Calu3 (cell line): ENCODE results near the gene MAMSTR. TPM values are rescaled to one million over a fixed set of nuclear protein-coding genes. Genes with fewer than 3 reads are reported as not detected.
A peak's percentile ranks its signal among the peaks of the same experiment; 100 is the strongest.

Experiments used
- BruUV-seq: library from RNA; stranded (reverse); fragments of 400-500 nt; replicated peaks from 2 replicates; lab custom pipeline; 2021; lab: Mats Ljungman, UMichigan
- CTCF ChIA-PET: fragments of 300-600 bp; sonication (Branson Sonifier 250); formaldehyde crosslinking; loops from one replicate; lab custom pipeline; 2022; ENCODE audit warnings: antibody characterized with exemption; lab: Charles Lee
- DNase-seq: peaks from one replicate; pipeline ENCODE4 v3.0.0; 2022
- H3K27ac Mint-ChIP-seq: one replicate; pipeline ENCODE4 v1.8.0; 2022; ENCODE audit warnings: mixed read lengths; ENCODE audit not compliant: unreplicated experiment
- H3K27me3 Mint-ChIP-seq: one replicate; pipeline ENCODE4 v1.8.0; 2022; ENCODE audit warnings: mixed read lengths; ENCODE audit not compliant: unreplicated experiment
- H3K36me3 Mint-ChIP-seq: one replicate; pipeline ENCODE4 v1.8.0; 2022; ENCODE audit warnings: mild to moderate bottlenecking, moderate library complexity, mixed read lengths; ENCODE audit not compliant: insufficient read depth, unreplicated experiment
- H3K4me1 Mint-ChIP-seq: one replicate; pipeline ENCODE4 v1.8.0; 2022; ENCODE audit warnings: mild to moderate bottlenecking, low read depth, mixed read lengths; ENCODE audit not compliant: unreplicated experiment
- H3K4me3 Mint-ChIP-seq: one replicate; pipeline ENCODE4 v1.8.0; 2022; ENCODE audit warnings: mild to moderate bottlenecking, low read depth, moderate library complexity, mixed read lengths; ENCODE audit not compliant: unreplicated experiment
- H3K9me3 Mint-ChIP-seq: one replicate; pipeline ENCODE4 v1.8.0; 2022; ENCODE audit warnings: low read depth, mixed read lengths; ENCODE audit not compliant: unreplicated experiment
- CTCF ChIP-seq: fragments of 200-600 bp; IDR thresholded peaks from one replicate; pipeline ENCODE4 v1.8.0; 2022; ENCODE audit warnings: antibody characterized with exemption; ENCODE audit not compliant: unreplicated experiment
- intact Hi-C: fragments of 100-400 bp; cut with micrococcal nuclease; formaldehyde crosslinking; loops from one replicate; pipeline ENCODE4 v1.10.0; 2022; ENCODE audit not compliant: unreplicated experiment
- total RNA-seq: library from RNA; stranded (reverse); gene quantifications from 2 replicates; pipeline ENCODE4 v1.2.3, GENCODE V29; 2022

MAMSTR gene
- total RNA-seq, 1 experiment from 2014 or later, result 1.7 TPM

GRCh38 chr19:48746738-48747575 is 27.4 kb upstream of the MAMSTR start, which contains the start of gene IZUMO1:
Gene IZUMO1, minus strand, starts transcription at chr19:48746909. Its CDS starts 1,050 bp downstream, at chr19:48745859.
- DNase-seq, result no peak
- H3K27ac Mint-ChIP-seq, result no peak within 1 kb of the TSS
- no peak for TF ChIP-seq CTCF
- no peaks in the 10 kb centered on the region for H3K9me3 Mint-ChIP-seq
- H3K4me3 Mint-ChIP-seq, result no peak within 1 kb of the TSS
- intact Hi-C loops, result no loop called here
- BruUV-seq, result no TSS peak
- CTCF ChIA-PET, result interaction anchor here (1.5 kb wide), 1 partner anchor 8 kb away, joined by 3 read pairs; no protein-coding TSS in a partner anchor
- H3K4me1 Mint-ChIP-seq, result no peaks in the 10 kb centered on the region
- H3K27me3 Mint-ChIP-seq, result peaks cover 18% of the 10 kb centered on the region
- H3K36me3 Mint-ChIP-seq, result peaks cover 22% of the 10 kb centered on the region

- peaks cover 16% of the 10 kb centered on the region for H3K36me3 Mint-ChIP-seq
- no peak overlapping the region for H3K4me3 Mint-ChIP-seq
- DNase-seq, result no peak
- intact Hi-C loops, result no loop called here
- no TSS peak for BruUV-seq
- H3K9me3 Mint-ChIP-seq, result no peaks in the 10 kb centered on the region
- CTCF ChIA-PET, result no interaction called here
- peaks cover 18% of the 10 kb centered on the region for H3K27me3 Mint-ChIP-seq
- TF ChIP-seq CTCF, result no peak
- H3K27ac Mint-ChIP-seq, result no peak overlapping the region
- H3K4me1 Mint-ChIP-seq, result no peaks in the 10 kb centered on the region
Observed at GRCh38 chr19:48746110-48746509, 26.6 kb upstream of the MAMSTR start.

DNA sequence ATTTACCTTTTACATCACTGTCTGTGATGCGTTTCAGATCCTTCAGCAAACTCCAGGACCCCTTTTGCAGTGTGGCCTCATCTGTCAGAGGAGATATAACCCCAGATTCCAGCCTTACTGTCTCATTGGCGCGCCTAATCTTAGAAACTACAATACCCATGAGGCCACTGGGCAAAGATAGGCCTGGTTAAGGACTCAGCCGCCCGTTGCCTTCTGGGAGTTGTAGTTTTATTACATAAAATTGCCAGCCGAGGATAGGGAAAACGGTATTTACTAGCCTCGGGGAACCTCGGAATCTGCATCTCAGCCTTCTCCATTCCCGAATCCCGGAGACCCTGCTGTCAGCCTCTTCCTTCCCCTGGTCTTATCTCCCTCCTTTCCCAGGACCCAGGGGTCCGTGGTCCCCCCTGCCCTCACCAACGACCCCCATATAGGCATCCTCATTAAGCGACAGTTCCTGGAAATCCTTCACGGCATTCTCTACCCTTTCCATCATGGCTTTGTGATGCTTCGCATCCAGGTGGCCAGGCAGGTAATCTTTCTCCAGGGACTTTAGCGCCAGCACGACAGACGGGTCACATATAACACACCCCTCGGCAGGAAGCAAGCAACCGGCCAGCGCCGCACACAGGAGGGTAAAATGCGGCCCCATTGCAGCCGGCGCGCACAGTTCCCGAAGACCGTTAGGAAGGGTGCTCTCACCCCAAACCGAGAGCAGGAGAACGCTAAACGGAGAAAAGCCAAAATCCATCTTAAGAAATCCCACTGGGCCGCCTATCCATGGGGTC is 25.9 kb upstream of the MAMSTR start:
- intact Hi-C loops, result no loop called here
- no TSS peak for BruUV-seq
- H3K27ac Mint-ChIP-seq, result no peak overlapping the region
- H3K4me1 Mint-ChIP-seq, result no peaks in the 10 kb centered on the region
- peak; percentile 52 for DNase-seq
- CTCF ChIA-PET, result no interaction called here
- TF ChIP-seq CTCF, result no peak
- H3K36me3 Mint-ChIP-seq, result peaks cover 9% of the 10 kb centered on the region
- H3K27me3 Mint-ChIP-seq, result peaks cover 18% of the 10 kb centered on the region
- H3K9me3 Mint-ChIP-seq, result no peaks in the 10 kb centered on the region
- H3K4me3 Mint-ChIP-seq, result no peak overlapping the region

DNA sequence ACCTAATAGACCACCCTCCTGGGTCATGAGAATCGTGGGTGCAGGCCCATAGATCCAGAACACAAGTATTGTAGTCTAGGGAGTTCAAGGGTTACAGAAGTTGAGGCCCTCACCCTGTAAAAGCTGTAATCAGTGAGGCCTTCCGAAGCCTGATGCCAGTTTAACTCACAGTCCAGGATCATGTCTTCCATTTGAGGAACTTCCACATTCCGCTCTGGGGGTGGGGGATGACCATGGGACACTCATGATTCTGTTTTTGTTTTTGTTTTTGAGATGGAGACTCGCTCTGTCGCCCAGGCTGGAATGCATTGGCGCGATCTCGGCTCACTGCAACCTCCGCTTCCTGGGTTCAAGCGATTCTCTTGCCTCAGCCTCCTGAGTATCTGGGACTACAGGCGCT is 22.6 kb upstream of the MAMSTR start:
- intact Hi-C loops, result no loop called here
- no peak overlapping the region for H3K27ac Mint-ChIP-seq
- peaks cover 18% of the 10 kb centered on the region for H3K27me3 Mint-ChIP-seq
- no peaks in the 10 kb centered on the region for H3K9me3 Mint-ChIP-seq
- H3K4me3 Mint-ChIP-seq, result no peak overlapping the region
- peaks cover 11% of the 10 kb centered on the region for H3K36me3 Mint-ChIP-seq
- H3K4me1 Mint-ChIP-seq, result peaks cover 8% of the 10 kb centered on the region
- TF ChIP-seq CTCF, result no peak
- CTCF ChIA-PET, result no interaction called here
- no peak for DNase-seq
- BruUV-seq, result no TSS peak
